Mucosa of descending colon (tissue), 3 donors: ENCODE data around the gene ZNF480. TPM values are rescaled to one million over a fixed set of nuclear protein-coding genes. Genes with fewer than 3 reads are reported as not detected.

ENCODE experiments used
- ATAC-seq: fragments of 200-7000 bp; cut with Tn5 transposase; one replicate; pipeline ENCODE4 v1.9.1; 2020; ENCODE audit warnings: mild to moderate bottlenecking, moderate library complexity
- DNase-seq, 3 donors: peaks; one replicate each; pipeline ENCODE4 v3.0.0-alpha.2; 2020
- H3K36me3 ChIP-seq: fragments of 200-600 bp; one replicate; pipeline ENCODE4 v1.8.0; 2021; ENCODE audit warnings: low read depth, mild to moderate bottlenecking
- H3K4me1 ChIP-seq: fragments of 200-600 bp; one replicate; pipeline ENCODE4 v1.8.0; 2021; ENCODE audit warnings: low read depth, mild to moderate bottlenecking
- H3K4me3 ChIP-seq: fragments of 200-600 bp; one replicate; pipeline ENCODE4 v1.8.0; 2021; ENCODE audit warnings: mild to moderate bottlenecking
- H3K9me3 ChIP-seq: fragments of 200-600 bp; one replicate; pipeline ENCODE4 v1.8.0; 2021; ENCODE audit warnings: mild to moderate bottlenecking
- CTCF ChIP-seq: fragments of 200-600 bp; IDR thresholded peaks from one replicate; pipeline ENCODE4 v1.8.0; 2022; ENCODE audit warnings: antibody characterized with exemption, mild to moderate bottlenecking
- intact Hi-C, 2 donors: fragments of 100-400 bp; cut with DNase I in 1 of 2; cut with micrococcal nuclease in 1 of 2; formaldehyde crosslinking; loops; one replicate each; pipeline versions ENCODE4 v1.11.0 to v1.11.1; 2022; cut with DNase I, micrococcal nuclease
- total RNA-seq, 3 donors: library from RNA; stranded (reverse); fragmentation: NEBNext Ultra II Directional in 2 of 3; extraction: Animal tissue kit (Norgen Biotek cat#: 25700) in 2 of 3; gene quantifications; one replicate each; pipeline versions ENCODE4 v1.2.1 to v1.2.4, GENCODE V29; 2021 to 2023
- donor health status: DM: no; HTN: no; CAD: no; lungs with moderate emphysema.
- donor health status: DM: no; HTN: no; CAD: no.
- donor health status: DM: no; HTN: yes; CAD: no.

Gene ZNF480
- total RNA-seq, 3 donors from 2014 or later: 12.8 to 16.9 (median 15.0) TPM

GRCh38 chr19:52270266-52270885 lies 26.6 kb upstream of the ZNF480 start:
- peaks cover 11% of the 10 kb centered on the region for H3K9me3 ChIP-seq
- peak; percentile 9 for ATAC-seq
- no peak for TF ChIP-seq CTCF
- intact Hi-C loops: no loop called here
- DNase-seq: peak in 1 of 3 donors; percentile 9
- H3K4me1 ChIP-seq: peaks cover 7% of the 10 kb centered on the region
- H3K36me3 ChIP-seq: no peaks in the 10 kb centered on the region
- H3K4me3 ChIP-seq: peak overlapping the region; percentile 94

GRCh38 chr19:52273301-52273700 lies 23.7 kb upstream of the ZNF480 start:
- ATAC-seq: no peak
- peaks cover 31% of the 10 kb centered on the region for H3K9me3 ChIP-seq
- no peak overlapping the region for H3K4me3 ChIP-seq
- H3K36me3 ChIP-seq: no peaks in the 10 kb centered on the region
- TF ChIP-seq CTCF: no peak
- intact Hi-C loops: no loop called here
- peaks cover 7% of the 10 kb centered on the region for H3K4me1 ChIP-seq
- no peak for DNase-seq

- ATAC-seq (no peak), DNase-seq (no peak)
- H3K4me1 ChIP-seq: peaks cover 7% of the 10 kb centered on the region
- H3K4me3 ChIP-seq: no peak overlapping the region
- intact Hi-C loops: no loop called here
- H3K9me3 ChIP-seq: peaks cover 38% of the 10 kb centered on the region
- H3K36me3 ChIP-seq: no peaks in the 10 kb centered on the region
- no peak for TF ChIP-seq CTCF
Observed at GRCh38 chr19:52274191-52274590, 22.8 kb upstream of the ZNF480 start.

- ATAC-seq (no peak), DNase-seq (no peak)
- Histone ChIP-seq H3K4me1 (no peaks in the 10 kb centered on the region), H3K4me3 (no peak overlapping the region), H3K36me3 (no peaks in the 10 kb centered on the region), H3K9me3 (peaks cover 51% of the 10 kb centered on the region)
- intact Hi-C loops: no loop called here
- no peak for TF ChIP-seq CTCF
Observed at GRCh38 chr19:52275988-52276387, 21.0 kb upstream of the ZNF480 start.

GRCh38 chr19:52277471-52277870 lies 19.5 kb upstream of the ZNF480 start:
- Histone ChIP-seq H3K9me3 (peaks cover 56% of the 10 kb centered on the region), H3K4me3 (no peak overlapping the region), H3K4me1 (no peaks in the 10 kb centered on the region), H3K36me3 (no peaks in the 10 kb centered on the region)
- no peak for ATAC-seq
- intact Hi-C loops: no loop called here
- TF ChIP-seq CTCF: no peak
- no peak for DNase-seq

GRCh38 chr19:52286256-52286655 lies 10.7 kb upstream of the ZNF480 start:
- intact Hi-C loops: no loop called here
- Histone ChIP-seq H3K36me3 (peaks cover 13% of the 10 kb centered on the region), H3K9me3 (peaks cover 44% of the 10 kb centered on the region), H3K4me3 (no peak overlapping the region), H3K4me1 (no peaks in the 10 kb centered on the region)
- DNase-seq: no peak
- ATAC-seq: no peak
- TF ChIP-seq CTCF: no peak
